GM18520 (cell line): ENCODE data around the gene SECISBP2.

Experiments
- ATAC-seq: cut with Tn5 transposase; IDR thresholded peaks from one replicate; pipeline ENCODE4 v1.9.1; 2021; ENCODE audit not compliant: unreplicated experiment

The SECISBP2 gene

DNA sequence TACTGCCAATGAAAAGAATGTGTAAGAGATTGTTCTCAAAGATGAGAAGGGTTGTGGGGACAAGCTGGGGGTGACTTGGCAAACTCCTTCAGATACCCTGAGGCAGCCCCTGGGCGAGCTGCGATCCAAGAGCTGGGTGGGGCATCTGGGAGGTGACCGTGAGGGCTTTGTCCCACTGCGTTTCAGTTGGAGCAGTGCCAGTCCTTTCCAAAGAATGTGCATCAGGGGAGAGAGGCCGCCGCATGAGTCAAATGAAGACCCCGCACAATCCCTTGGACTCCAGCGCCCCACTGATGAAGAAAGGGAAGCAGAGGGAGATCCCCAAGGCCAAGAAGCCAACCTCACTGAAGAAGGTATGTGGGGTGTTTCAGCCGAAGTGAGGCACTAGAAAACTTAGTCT is 28.4 kb downstream of the SECISBP2 start:
- no peak for ATAC-seq

DNA sequence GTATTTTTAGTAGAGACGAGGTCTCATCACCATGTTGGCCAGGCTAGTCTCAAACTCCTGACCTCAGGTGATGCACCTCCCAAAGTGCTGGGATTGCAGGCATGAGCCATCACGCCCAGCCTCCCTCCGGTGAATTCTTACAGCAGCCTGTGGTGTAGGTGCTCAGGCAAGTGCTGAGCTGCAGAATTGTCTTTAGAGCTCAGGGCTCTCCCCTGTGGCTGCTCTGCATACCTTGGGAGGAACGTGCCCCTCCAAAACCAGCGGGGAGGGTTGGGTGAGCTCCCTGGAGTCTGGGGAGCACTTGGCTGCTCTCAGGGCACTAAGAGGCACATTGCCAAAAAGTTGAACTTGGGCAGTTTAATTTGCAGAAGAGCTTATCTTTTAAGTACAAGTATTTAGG is 29.4 kb downstream of the SECISBP2 start:
- no peak for ATAC-seq

DNA sequence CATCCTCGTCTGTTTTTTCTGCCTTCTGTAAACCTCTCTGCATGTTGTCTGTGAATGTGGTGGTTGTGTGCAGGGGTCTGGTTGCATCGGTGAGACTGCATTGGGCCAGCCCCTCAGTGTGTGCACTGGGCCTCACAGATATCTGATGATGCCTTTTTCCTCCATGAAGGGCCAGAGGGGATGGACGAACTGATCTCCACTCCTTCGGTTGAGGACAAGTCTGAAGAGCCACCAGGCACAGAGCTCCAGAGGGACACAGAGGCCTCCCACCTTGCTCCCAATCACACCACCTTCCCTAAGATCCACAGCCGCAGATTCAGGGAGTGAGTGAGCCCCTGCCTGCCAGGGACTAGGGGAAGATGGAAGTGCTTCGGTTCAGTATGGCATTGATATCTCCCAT is 31.3 kb downstream of the SECISBP2 start:
- ATAC-seq, result no peak

DNA sequence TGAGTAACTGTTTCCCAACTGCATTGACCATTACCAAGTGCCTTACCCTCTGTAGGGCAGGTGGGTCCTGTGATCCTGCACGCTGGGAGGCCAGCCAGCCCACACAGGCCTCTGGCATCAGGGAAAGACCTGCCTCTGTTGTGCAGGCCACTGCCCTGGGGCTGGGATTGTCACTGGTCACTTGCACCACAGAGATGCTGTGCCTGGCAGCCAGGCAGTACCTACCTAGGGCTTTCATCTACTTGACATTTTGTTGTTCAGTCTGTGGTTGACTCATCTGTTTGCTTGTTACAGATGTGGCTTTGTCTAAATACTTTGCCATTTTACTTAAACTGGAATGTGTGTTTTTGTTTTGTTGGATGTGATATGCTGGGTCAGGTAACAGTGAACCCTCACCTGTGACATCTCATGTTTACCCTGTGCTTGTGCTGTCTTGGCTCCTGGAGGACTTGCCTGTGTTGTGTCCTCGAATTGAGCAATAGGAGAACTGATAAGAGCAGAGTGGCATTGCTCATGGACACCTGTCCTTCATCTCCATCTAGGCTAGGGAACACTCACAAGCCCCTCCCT is 32.8 kb downstream of the SECISBP2 start:
- no peak for ATAC-seq

DNA sequence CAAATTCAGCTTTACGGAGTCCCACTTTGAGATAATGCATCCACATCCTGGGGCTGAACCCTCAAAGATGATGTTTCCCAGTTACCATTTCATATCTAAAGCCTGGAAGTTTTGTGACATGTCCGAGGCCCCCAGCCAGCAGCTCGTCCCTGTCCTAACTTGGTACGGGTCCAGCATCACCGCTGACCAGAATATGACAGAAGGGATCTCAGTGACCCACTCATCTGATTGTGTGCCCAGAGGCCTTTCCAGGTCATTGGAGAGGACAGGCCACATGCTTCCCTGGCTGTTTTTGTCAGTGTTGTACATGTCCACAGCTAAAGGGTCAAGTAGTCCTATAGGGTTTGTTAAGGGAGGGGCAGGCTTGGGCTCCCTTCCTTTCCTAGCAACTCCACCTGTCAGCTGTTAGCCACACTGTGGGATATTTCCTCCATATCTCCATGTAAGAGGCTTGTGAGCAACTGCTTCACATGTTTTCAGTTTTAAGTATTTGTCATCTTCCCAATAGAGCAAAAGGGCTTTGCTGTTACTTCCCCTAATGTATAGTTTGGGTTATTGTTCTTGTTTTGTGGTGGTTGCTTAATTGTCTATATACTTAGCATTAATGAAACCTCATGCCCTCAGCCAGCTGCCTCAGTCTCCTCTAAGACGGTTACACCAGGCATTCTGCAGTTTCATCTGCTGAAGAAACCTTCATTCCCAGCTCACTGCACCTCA is 33.4 kb downstream of the SECISBP2 start:
- no peak for ATAC-seq

DNA sequence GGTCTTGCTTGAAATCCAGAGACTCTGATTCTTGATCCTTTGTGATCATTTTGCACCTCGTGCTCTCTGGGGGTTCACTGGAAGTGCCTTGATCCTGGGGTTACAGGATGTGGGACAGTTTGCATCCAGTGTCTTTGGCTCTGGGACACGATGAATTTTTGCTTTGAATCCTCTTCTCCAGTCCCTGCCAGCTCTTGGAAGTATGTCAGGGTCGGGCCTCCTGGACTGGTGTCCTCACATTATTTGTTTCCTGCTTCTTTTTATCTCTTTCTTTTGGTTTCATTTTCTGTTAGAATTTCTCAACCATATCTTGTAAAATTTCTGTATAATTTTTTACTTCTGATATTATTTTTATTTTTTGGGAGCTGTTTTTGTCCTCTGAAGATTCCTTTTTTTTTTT is 34.2 kb downstream of the SECISBP2 start:
- no peak for ATAC-seq

DNA sequence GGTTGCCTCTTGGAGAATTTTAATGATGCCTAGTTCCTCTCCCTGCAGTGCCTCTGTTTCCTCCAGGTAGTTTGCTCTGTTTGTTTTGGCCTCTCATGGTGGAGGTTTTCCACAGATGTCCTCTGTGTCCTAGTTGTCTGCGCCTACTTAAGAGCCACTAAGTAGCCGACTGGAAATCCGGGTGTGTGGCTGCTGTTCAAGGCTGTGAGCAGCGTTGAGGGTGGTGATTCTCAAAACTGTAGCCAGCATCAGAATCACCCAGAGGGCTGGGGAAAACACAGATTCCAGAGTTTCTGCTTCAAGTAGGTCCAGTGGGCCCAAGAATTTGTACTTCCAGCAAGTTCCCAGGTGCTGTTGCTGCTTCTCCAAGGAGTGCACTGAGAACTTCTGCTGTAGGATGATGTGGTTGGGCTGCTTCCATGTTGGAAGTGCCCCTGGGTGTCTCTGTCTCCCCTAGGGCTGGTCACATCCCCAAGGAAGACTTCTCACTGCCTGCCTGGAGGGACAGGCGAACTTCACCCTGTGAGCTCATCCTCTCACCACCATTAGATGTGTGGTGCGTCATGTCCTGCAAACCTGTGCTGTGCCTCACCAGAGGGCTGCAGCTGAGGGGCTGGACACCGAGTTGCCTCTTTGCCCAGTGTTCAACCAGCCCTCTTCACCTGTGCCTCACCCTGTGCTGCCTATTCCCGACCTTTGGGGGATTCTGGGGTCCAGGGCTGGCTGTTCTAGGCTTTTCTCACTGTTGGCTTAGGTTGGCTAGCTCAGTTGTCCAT is 34.8 kb downstream of the SECISBP2 start:
- ATAC-seq, result no peak

DNA sequence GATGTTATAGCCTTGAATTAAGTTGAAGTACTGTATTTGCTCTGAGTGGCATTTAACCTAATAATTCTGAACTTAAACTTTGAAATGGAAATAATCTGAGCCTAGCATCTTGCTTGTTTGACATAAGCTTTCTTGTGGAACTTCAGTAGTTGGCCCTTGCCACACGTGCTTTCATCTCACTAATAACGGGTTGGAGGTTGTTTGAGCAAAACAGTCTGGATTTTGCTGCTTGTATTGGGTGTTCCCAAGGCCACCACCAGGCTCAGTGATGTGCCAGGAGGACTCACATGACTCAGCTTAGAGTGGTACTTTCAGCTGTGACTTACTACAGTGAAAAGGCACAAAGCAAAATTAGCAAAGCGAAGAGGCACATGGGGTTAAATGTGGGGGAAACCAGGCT is 35.7 kb downstream of the SECISBP2 start:
- ATAC-seq, result no peak

DNA sequence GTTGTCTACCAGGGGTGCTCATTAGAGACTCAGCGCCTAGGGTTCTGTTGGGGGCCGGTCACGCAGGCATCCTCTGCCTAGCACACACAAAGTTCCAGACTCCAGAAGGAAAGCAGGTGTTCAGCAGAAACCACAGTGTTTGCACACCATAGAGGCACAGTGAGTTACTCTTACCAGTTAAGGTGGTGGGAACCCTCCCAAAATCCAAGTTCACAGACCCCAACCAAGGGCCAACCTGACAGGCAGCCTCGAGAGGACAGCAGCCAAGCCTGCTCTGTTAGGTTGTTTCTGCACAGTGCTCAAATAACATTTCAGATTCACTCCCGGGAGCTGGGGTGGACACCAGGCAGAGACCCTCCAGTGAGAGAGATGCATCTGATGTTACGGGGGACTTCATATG is 36.2 kb downstream of the SECISBP2 start:
- ATAC-seq, result no peak

DNA sequence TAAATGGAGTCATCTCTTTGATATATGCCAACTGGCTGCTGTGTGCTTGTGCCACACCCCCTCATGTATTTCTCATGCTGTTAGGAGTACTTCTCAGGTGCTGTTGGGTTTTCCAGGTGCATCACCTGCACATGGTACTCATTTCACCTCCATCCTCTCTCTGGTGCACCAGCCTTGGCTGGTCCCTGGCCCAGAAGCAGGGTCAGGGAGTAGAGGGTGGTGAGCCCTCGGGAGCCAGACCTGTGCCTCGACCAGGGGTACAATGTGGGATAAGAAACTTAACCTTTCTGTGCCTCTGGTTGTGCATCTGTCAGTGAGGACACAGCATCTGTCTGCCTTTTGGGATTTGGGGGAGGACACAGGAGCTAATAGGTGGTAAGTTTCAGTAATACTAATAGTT is 38.5 kb downstream of the SECISBP2 start:
- ATAC-seq, result no peak

DNA sequence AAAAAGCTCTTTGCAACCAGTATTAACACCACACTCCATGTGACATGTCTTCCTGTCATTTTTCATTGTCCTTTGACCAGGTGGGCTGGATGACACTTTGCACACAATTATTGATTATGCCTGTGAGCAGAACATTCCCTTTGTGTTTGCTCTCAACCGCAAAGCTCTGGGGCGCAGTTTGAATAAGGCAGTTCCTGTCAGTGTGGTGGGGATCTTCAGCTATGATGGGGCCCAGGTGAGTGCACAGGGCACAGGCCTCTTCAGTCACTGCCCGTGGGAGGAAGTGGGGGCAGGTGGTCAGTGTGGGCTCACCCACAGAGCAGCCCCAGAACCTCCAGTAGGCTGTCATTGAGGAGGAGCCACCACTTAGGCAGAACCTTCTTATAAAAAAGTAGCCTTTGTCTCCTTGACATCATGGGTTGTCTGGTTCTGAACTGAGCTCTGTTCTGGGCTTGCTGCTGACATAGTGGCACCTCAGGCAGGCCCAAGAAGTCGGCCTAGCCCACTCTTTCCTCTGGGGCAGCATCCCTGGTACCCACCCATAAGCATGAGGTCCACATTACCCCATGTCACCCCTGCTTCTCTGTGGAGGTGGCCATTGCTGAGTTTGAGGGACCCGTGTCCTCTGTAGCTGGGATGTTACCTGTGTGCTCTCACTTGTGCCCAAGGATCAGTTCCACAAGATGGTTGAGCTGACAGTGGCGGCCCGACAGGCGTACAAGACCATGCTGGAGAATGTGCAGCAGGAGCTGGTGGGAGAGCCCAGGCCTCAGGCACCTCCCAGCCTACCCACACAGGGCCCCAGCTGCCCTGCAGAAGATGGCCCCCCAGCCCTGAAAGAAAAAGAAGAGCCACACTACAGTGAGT is 39.3 kb downstream of the SECISBP2 start:
- no peak for ATAC-seq

DNA sequence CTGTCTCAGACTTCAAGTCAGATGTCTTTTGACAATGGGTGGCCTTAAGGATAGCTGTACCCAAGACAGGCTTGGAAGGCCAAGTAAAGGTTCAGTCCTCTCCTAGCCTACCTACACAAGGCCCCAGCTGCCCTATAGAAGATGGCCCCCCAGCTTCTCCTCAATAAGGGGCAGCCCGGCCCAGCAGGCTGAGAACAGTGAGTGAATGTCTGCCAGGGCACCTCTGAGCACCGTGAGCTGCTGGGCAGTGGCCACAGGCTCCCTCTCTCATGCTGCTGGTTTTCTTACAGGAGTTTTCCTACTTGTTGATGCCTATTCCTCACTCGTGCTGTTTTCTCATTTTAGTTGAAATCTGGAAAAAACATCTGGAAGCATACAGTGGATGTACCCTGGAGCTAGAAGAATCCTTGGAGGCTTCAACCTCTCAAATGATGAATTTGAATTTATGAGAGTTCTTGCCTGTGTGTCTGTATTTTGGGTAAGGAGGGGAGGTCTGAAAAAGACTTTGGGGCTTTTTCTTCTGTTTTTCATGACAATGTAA is 40.1 kb downstream of the SECISBP2 start:
- no peak for ATAC-seq

DNA sequence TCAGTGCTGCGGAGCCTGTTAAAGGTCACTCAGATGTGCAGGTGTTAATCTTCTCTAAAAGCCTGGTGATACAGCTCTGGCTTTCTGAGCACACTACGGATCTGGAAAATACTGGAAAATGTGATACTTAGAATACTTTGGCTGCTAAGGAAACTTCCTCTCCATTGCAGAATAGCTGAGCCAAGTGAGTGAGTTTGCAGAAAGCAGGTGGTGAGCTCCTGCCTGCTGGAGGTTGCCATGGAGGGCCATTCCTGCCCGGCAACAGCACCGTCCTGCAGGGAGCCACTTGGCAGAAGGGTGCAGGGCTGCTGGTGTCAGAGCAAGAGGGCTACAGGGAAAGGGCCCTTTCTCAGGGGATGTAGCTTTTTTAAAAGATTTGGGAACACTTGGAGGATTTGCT is 40.7 kb downstream of the SECISBP2 start:
- ATAC-seq, result no peak

DNA sequence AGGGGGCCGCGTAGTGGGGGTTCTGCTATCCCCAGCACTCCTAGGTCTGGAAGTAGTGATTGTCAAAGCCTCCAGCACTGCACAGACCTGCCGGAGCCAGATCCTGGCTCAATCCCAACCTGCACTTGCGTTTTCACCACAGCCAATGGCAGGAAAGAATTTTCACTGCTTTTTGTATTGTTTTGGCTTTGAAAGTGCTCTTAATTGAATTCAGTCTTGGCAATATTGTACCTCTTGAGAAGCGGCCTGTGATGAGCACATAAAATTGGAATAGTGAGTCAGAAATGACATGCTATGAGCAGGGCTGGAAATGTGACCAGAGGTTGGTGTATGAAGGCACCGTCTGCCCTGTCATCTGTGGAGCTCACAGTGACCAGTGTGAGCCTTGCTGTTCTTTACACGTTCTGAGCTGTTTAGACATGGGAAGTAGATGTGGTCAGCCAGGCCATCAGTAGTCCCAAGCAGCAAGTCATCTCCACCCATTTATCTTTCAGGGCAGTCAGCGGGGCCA is 41.5 kb downstream of the SECISBP2 start:
- ATAC-seq, result no peak

DNA sequence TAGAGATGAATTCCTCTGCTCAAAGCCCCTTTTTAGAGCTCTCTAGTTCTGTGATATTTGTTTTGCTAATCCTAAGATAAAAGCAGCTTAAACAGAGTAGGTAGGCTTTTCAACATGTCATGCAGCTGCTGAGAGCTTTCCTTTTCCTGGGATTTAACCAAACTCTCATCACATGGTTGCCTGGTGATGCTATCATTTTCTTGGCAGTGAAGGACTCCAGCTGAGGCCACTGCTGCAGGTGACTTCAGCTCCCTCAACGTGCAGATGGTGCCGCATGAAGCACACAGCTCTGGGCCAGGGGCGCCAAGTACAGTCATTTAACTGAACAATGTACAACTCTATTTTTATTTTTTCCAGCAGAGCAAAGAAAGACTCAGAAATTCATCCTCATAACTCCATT is 42.2 kb downstream of the SECISBP2 start:
- no peak for ATAC-seq

DNA sequence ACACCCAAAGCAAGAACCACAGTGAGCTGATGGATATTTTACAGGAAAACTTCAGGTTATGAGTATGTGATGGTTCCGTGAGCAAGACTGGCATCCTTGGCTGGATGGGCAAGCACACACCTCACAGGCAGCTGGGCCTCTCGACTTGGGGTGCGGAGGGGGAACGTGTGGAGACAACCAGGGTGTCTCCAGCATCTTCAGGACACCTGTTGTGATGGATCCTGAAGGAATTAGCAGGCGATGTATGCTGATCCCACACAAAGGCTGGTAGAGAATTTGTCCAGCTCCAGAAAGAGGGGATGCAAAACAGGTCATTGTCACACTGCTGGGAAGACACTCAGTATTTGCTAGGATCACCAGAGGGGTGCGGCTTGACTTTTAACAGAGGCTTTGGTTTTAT is 42.7 kb downstream of the SECISBP2 start:
- no peak for ATAC-seq

DNA sequence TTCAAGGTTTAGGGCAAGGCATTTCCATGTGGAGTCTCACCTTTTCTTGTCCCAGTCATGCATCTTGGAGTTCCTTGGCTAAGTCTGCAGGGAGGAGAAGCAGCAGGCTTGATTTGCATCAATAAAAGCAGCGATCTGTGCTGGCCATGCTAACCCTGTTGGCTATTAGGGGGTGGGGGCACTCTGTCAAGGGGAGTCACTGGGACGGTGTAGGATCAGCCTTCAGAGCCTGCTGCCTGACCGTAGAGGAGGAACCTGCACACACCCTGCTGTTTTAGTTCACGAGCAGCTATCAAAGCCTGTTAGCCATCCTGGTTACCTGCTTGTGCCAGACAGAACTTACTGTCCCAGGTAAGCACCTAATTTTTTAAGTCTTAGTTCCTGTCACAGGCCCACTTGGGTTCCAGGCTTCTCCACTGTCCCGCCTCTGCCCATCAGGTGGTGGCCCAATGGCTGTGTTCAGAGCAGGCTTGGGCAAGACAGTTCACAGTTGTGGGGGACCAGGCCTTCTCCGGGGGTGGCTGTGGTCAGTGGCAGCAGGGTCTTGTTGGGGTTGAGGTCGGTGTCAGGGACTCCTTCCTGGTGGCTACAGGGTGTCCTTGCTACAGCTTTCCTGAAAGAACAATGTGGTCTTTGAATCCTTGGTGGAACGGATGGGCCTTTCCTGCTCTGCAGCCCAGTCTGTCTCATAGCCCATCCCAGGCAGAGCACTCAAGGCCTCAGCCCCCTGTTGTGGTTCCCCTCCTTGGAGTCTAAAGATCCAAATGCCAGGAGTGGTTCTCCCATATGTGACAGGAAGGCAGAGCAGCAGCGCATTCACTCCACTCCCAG is 43.7 kb downstream of the SECISBP2 start:
- ATAC-seq, result no peak

DNA sequence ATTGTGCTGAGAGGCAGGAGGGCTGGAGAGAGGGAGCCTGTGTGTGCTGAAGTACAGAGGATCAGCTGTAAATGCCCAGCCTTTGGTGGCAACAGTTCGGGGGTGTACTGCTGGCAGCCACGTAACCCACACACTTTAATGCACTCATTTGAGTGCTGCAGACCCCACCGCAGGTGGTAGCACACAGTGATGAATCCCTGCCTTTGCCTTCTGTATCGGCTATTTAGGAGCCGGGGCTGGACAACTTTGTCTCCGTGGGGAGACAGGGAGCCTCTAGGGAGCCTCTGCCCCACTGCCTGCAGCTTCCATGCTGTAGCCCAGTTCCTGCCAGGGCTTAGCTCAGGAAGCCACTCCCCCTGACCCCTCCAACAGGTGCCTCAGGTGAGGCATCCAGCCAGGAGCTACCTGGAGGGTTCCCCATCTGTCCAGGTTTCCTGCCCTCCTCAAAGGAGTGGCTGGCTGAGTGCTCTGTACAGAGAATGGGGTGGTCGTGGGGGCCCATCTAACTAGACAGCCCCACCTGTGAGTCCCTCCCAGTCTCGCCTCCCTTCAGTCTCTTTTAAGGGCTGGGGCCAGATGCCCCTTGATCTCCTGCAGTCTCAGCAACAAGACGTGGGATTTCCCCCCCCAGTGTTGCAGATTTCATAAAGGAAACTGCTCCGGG is 44.5 kb downstream of the SECISBP2 start:
- ATAC-seq, result no peak

DNA sequence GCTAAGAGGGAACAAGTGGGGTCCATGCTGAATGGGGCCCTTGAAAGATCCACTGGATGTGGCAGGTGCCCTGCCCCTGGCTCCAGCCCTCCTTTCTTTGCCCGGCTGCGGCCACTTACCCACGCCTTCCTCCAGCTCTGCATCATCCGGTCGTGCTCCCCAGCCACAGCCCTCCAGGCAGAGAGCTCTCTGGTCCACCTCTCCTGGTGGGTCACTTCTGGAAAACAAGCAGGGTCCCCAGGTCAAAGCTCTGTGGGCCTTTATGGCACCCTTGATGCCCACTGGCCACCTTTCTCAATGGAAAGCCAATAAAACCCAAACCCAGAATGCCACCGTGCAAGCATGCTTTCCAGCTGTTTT is 45.0 kb downstream of the SECISBP2 start:
- no peak for ATAC-seq
